OCI-LY7 (cell line): ENCODE measurements around the gene GALNT2. TPM values are rescaled to one million over a fixed set of nuclear protein-coding genes. Genes with fewer than 3 reads are reported as not detected.

Source experiments
- BruUV-seq: library from RNA; stranded (reverse); fragments of 400-500 nt; replicated peaks from 2 replicates; lab custom pipeline; 2021; lab: Mats Ljungman, UMichigan
- CTCF ChIA-PET: fragments of 300-600 bp; sonication (Branson Sonifier 250); formaldehyde crosslinking; loops from one replicate; lab custom pipeline; 2022; ENCODE audit warnings: antibody characterized with exemption; ENCODE audit not compliant: unreplicated experiment; lab: Charles Lee
- POLR2A ChIA-PET: fragments of 300-600 bp; sonication (Branson Sonifier 250); formaldehyde crosslinking; loops from one replicate; lab custom pipeline; 2022; ENCODE audit warnings: antibody characterized with exemption; lab: Charles Lee
- DNase-seq: peaks from one replicate; pipeline ENCODE4 v3.0.0-alpha.2; 2015; ENCODE audit warnings: low spot score
- H2AFZ ChIP-seq: fragments of 200-600 bp; sonication (generic), shearing (Covaris generic); 2 replicates; pipeline ENCODE4 v1.6.1; 2014; ENCODE audit warnings: mild to moderate bottlenecking, antibody characterized with exemption, low read length, moderate library complexity
- H3K27ac ChIP-seq: fragments of 200-600 bp; sonication (generic); 2 replicates; pipeline ENCODE4 v1.5.1; 2014; ENCODE audit warnings: mixed run types, low read depth, mild to moderate bottlenecking, moderate library complexity, low read length, inconsistent platforms; ENCODE audit not compliant: poor library complexity, severe bottlenecking
- H3K36me3 ChIP-seq: fragments of 200-600 bp; sonication (generic); 2 replicates; pipeline ENCODE4 v1.6.1; 2014; ENCODE audit warnings: mild to moderate bottlenecking, antibody characterized with exemption, low read length, moderate library complexity, mixed read lengths; ENCODE audit not compliant: insufficient read depth
- H3K4me1 ChIP-seq: fragments of 200-600 bp; sonication (generic); 2 replicates; pipeline ENCODE4 v1.5.1; 2014; ENCODE audit warnings: mild to moderate bottlenecking, low read length; ENCODE audit not compliant: insufficient read depth, poor library complexity, severe bottlenecking
- H3K4me2 ChIP-seq: fragments of 200-600 bp; sonication (generic); 2 replicates; pipeline ENCODE4 v1.6.1; 2014; ENCODE audit warnings: mild to moderate bottlenecking, low read length
- H3K4me3 ChIP-seq: fragments of 200-600 bp; sonication (generic); 2 replicates; pipeline ENCODE4 v1.5.1; 2014; ENCODE audit warnings: mild to moderate bottlenecking, low read depth, low read length; ENCODE audit not compliant: poor library complexity, severe bottlenecking
- H3K79me2 ChIP-seq: fragments of 200-600 bp; sonication (generic); 2 replicates; pipeline ENCODE4 v1.6.1; 2016; ENCODE audit warnings: low read depth, mild to moderate bottlenecking, low read length, moderate library complexity, mixed read lengths; ENCODE audit not compliant: insufficient read depth
- H3K9me2 ChIP-seq: fragments of 200-600 bp; sonication (generic); 2 replicates; pipeline ENCODE4 v1.6.1; 2016; ENCODE audit warnings: mild to moderate bottlenecking, low read length, mixed read lengths; ENCODE audit not compliant: insufficient read depth
- H3K9me3 ChIP-seq: fragments of 200-600 bp; sonication (generic); 2 replicates; pipeline ENCODE4 v1.6.1; 2014; ENCODE audit warnings: mild to moderate bottlenecking, mixed run types, low read length, mixed read lengths
- H4K20me1 ChIP-seq: fragments of 200-600 bp; sonication (generic); 2 replicates; pipeline ENCODE4 v1.6.1; 2014; ENCODE audit warnings: mild to moderate bottlenecking, antibody characterized with exemption, low read length, moderate library complexity, mixed read lengths; ENCODE audit not compliant: insufficient read depth
- EZH2phosphoT487 ChIP-seq: fragments of 200-600 bp; sonication (generic); IDR thresholded peaks from 2 replicates; pipeline ENCODE4 v1.6.1; 2018; ENCODE audit warnings: low read depth, borderline replicate concordance, mild to moderate bottlenecking, mixed run types, antibody characterized with exemption, low read length, moderate library complexity, mixed read lengths
- intact Hi-C: fragments of 100-400 bp; cut with micrococcal nuclease; formaldehyde crosslinking; loops from one replicate; pipeline ENCODE4 v1.10.0; 2022; ENCODE audit not compliant: unreplicated experiment
- total RNA-seq, 2 experiments: library from RNA; depleted of rRNA in 1 of 2; stranded (reverse); fragments of >200 nt in 1 of 2; shearing (Covaris generic) in 1 of 2; gene quantifications; 2 replicates each; pipeline ENCODE4 v1.2.3, GENCODE V29; 2014 to 2022
- TF ChIP-seq, protein P1 (sequence below): fragments of 200-600 bp; sonication (generic); conservative IDR thresholded peaks from 2 replicates; pipeline ENCODE4 v1.5.1; 2014; ENCODE audit warnings: mild to moderate bottlenecking, antibody characterized with exemption, low read length, moderate library complexity, mixed read lengths

The GALNT2 gene
- total RNA-seq, 2 experiments from 2014 or later = 29.9 to 67.3 TPM

DNA sequence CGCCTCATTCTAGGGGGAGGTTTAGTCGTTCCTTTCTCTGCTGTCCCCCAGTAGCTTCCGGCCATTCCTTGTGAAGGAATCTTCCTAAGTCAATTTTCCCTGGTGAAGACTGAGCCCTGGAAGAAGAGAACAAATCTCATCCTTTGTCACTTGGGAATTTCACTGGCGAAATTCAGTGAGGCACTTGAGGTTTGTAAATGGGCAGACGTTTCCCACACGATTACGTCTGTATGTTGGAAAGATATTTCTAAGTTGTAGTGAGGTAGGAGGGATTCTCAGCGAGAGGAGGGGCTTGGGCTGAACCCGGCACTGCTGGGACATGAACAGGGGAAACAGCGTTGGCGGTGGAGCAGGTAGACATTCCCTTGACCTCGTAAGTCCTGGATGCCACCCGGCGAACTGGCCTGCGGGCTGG is 47.2 kb downstream of the GALNT2 start:
- ChIA-PET CTCF (no interaction called here), POLR2A (interaction anchor here (1.6 kb wide), 1 partner anchor 8 kb away, joined by 9 read pairs; no protein-coding TSS in a partner anchor)
- TF ChIP-seq, protein P1, sequence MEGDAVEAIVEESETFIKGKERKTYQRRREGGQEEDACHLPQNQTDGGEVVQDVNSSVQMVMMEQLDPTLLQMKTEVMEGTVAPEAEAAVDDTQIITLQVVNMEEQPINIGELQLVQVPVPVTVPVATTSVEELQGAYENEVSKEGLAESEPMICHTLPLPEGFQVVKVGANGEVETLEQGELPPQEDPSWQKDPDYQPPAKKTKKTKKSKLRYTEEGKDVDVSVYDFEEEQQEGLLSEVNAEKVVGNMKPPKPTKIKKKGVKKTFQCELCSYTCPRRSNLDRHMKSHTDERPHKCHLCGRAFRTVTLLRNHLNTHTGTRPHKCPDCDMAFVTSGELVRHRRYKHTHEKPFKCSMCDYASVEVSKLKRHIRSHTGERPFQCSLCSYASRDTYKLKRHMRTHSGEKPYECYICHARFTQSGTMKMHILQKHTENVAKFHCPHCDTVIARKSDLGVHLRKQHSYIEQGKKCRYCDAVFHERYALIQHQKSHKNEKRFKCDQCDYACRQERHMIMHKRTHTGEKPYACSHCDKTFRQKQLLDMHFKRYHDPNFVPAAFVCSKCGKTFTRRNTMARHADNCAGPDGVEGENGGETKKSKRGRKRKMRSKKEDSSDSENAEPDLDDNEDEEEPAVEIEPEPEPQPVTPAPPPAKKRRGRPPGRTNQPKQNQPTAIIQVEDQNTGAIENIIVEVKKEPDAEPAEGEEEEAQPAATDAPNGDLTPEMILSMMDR = no peak
- no peak for TF ChIP-seq EZH2phosphoT487
- peaks cover 23% of the 10 kb centered on the region; the same call in 1 of the 2 replicates for H3K79me2 ChIP-seq
- peaks cover 52% of the 10 kb centered on the region for H3K4me1 ChIP-seq
- no TSS peak for BruUV-seq
- H3K4me3 ChIP-seq = no peak overlapping the region
- peaks cover 11% of the 10 kb centered on the region; the same call in 1 of the 2 replicates for H3K36me3 ChIP-seq
- H3K9me3 ChIP-seq = no peaks in the 10 kb centered on the region
- H2AFZ ChIP-seq = no peak overlapping the region
- H3K4me2 ChIP-seq = no peak overlapping the region
- intact Hi-C loops = loop anchor here (5.0 kb wide), 2 partner anchors 98 to 257 kb away; no protein-coding TSS in a partner anchor
- H3K27ac ChIP-seq = no peak overlapping the region
- no peak for DNase-seq
- no peaks in the 10 kb centered on the region for H4K20me1 ChIP-seq
- H3K9me2 ChIP-seq = no peaks in the 10 kb centered on the region

DNA sequence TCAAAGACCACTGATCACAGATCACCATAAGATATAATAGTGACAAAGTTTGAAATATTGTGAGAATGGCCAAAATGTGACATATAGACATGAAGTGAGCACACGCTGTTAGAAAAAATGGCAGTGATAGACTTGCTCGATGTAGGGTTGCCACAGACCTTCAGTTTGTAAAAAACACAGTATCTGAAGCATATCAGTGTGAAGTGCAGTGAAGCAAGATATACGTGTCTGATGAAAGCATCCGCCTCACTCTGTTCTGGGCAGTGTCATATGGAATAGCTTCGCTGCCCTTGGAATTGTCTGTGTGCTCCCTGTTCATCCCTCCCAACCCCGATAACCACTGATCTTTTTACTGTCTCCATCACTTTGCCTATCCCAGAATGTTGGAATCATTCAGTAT is 50.7 kb downstream of the GALNT2 start:
- Histone ChIP-seq H3K4me3 (no peak overlapping the region), H3K4me2 (no peak overlapping the region), H3K4me1 (peaks cover 52% of the 10 kb centered on the region), H3K36me3 (peaks cover 11% of the 10 kb centered on the region; the same call in 1 of the 2 replicates), H3K9me3 (no peaks in the 10 kb centered on the region), H3K9me2 (no peaks in the 10 kb centered on the region), H3K27ac (no peak overlapping the region), H3K79me2 (peaks cover 31% of the 10 kb centered on the region; the same call in 1 of the 2 replicates), H4K20me1 (no peaks in the 10 kb centered on the region), H2AFZ (no peak overlapping the region)
- CTCF ChIA-PET = interaction anchor here (1.4 kb wide), 1 partner anchor 14 kb away, joined by 3 read pairs; no protein-coding TSS in a partner anchor
- TF ChIP-seq EZH2phosphoT487 = no peak
- TF ChIP-seq, protein P1 = no peak
- no peak for DNase-seq
- BruUV-seq = no TSS peak
- POLR2A ChIA-PET = interaction anchor here (2.3 kb wide), 1 partner anchor 12 kb away, joined by 8 read pairs; no protein-coding TSS in a partner anchor
- intact Hi-C loops = no loop called here

DNA sequence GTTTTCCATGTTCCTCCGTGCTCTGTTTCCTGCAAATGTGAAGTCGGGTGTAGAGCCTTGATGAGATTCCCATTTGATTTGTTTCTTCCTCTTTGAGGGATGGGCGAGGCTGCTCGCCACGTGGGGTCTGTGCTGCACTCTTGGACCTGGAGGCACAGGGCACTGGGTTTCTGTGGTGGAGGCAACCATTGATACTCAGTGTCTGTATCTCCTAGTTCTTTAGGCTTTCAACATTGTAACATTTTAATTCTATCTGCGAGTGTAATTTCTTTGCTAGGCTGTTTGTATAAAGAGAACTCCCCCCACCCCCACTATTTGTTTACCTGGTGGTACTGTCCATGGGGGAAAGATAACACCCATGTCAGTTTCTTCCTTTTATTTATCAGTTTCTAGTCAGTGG is 52.3 kb downstream of the GALNT2 start:
- Histone ChIP-seq H3K4me3 (no peak overlapping the region), H3K79me2 (peaks cover 37% of the 10 kb centered on the region; the same call in 1 of the 2 replicates), H3K9me2 (no peaks in the 10 kb centered on the region), H4K20me1 (no peaks in the 10 kb centered on the region), H3K36me3 (peaks cover 3% of the 10 kb centered on the region; the same call in 1 of the 2 replicates), H2AFZ (no peak overlapping the region), H3K4me1 (peaks cover 62% of the 10 kb centered on the region), H3K9me3 (no peaks in the 10 kb centered on the region), H3K27ac (no peak overlapping the region), H3K4me2 (peak overlapping the region; percentile 5; the same call in 1 of the 2 replicates)
- DNase-seq = no peak
- TF ChIP-seq, protein P1 = no peak
- no peak for TF ChIP-seq EZH2phosphoT487
- POLR2A ChIA-PET = interaction anchor here (4.5 kb wide), 1 partner anchor 10 kb away, joined by 26 read pairs; no protein-coding TSS in a partner anchor
- intact Hi-C loops = no loop called here
- no TSS peak for BruUV-seq
- CTCF ChIA-PET = no interaction called here
